ENCODE data around the gene BARX2. TPM values are rescaled to one million over a fixed set of nuclear protein-coding genes. Genes with fewer than 3 reads are reported as not detected.

Gene BARX2
- total RNA-seq, 4 donors from 2014 or later: not detected

- peaks cover 0 to 13% (median 0%) of the 10 kb centered on the region in 4 donors for H3K9me3 ChIP-seq
- DNase-seq (ENCODE audit: low spot score in 2 of 2): no peak
- TF ChIP-seq EP300 (IDR thresholded peaks at IDR 0.05) (no peak), CTCF (IDR thresholded peaks at IDR 0.05) (no peak), POLR2A (IDR thresholded peaks at IDR 0.05) (no peak)
- no peaks in the 10 kb centered on the region for H3K36me3 ChIP-seq
- 81 to 82% methylated on average over 7 of the region's 7 CpGs for WGBS, 2 donors
- no peak overlapping the region for H3K4me3 ChIP-seq
- H3K27ac ChIP-seq: no peak overlapping the region
- no peaks in the 10 kb centered on the region for H3K4me1 ChIP-seq
- H3K27me3 ChIP-seq: no peaks in the 10 kb centered on the region
Observed at GRCh38 chr11:129435499-129436245, 60.0 kb downstream of the BARX2 start.

DNA sequence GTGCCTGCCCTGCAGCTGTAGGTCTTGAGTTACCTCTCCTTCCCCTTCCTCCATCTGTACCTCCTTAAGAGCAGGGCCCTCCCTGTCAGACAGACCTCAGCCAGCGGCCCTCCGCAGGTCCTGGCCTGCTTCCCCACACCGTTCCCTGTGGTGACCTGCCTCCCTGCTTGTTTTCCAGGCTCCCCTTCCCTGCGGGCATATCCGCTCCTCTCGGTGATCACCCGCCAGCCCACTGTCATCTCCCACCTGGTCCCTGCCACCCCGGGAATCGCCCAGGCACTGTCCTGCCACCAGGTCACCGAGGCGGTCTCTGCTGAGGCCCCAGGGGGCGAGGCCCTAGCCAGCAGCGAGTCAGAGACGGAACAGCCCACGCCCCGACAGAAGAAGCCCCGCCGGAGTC lies 60.9 kb downstream of the BARX2 start:
- DNase-seq (ENCODE audit: low spot score in 2 of 2): no peak
- no peak overlapping the region for H3K4me3 ChIP-seq
- peaks cover 0 to 4% (median 0%) of the 10 kb centered on the region in 4 donors for H3K9me3 ChIP-seq
- no peaks in the 10 kb centered on the region for H3K36me3 ChIP-seq
- H3K27ac ChIP-seq: no peak overlapping the region
- TF ChIP-seq CTCF (IDR thresholded peaks at IDR 0.05): no peak
- no peak for TF ChIP-seq POLR2A (IDR thresholded peaks at IDR 0.05)
- TF ChIP-seq EP300 (IDR thresholded peaks at IDR 0.05): no peak
- 89 to 90% methylated on average over 18 of the region's 18 CpGs for WGBS, 2 donors
- H3K4me1 ChIP-seq: no peaks in the 10 kb centered on the region
- no peaks in the 10 kb centered on the region for H3K27me3 ChIP-seq

- TF ChIP-seq EP300 (IDR thresholded peaks at IDR 0.05) (no peak), POLR2A (IDR thresholded peaks at IDR 0.05) (no peak), CTCF (IDR thresholded peaks at IDR 0.05) (no peak)
- Histone ChIP-seq H3K36me3 (no peaks in the 10 kb centered on the region), H3K9me3 (no peaks in the 10 kb centered on the region), H3K4me3 (no peak overlapping the region), H3K4me1 (no peaks in the 10 kb centered on the region), H3K27me3 (no peaks in the 10 kb centered on the region), H3K27ac (no peak overlapping the region)
- no peak for DNase-seq (ENCODE audit: low spot score in 2 of 2)
- 43 to 57% methylated on average over 8 of the region's 8 CpGs for WGBS, 2 donors
Observed at GRCh38 chr11:129440028-129440713, 64.5 kb downstream of the BARX2 start.

DNA sequence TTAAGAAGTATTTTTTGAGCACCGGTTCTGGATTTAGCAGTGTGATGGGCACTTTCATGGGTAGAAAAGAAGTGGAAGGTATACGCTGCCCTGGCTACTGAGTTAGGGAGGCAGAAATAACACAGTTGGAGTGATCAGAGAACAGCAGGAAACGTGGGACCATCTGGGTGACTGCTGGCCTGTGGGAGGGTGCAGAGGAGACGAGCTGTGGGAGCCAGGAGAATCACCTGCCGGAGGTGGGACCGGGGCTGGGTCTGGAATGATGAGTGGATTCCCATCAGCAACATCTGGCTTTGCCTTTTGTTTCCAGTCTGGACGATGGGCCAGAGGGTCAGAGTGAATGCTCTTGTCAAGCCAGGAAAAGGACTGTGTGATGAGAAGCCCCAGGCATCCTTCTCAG lies 66.5 kb downstream of the BARX2 start:
- H3K4me1 ChIP-seq: no peaks in the 10 kb centered on the region
- DNase-seq (ENCODE audit: low spot score in 2 of 2): no peak
- no peak overlapping the region for H3K27ac ChIP-seq
- TF ChIP-seq EP300 (IDR thresholded peaks at IDR 0.05): no peak
- no peak for TF ChIP-seq CTCF (IDR thresholded peaks at IDR 0.05)
- TF ChIP-seq POLR2A (IDR thresholded peaks at IDR 0.05): no peak
- 77 to 81% methylated on average over 7 of the region's 7 CpGs for WGBS, 2 donors
- H3K9me3 ChIP-seq: no peaks in the 10 kb centered on the region
- no peaks in the 10 kb centered on the region for H3K27me3 ChIP-seq
- H3K4me3 ChIP-seq: no peak overlapping the region
- no peaks in the 10 kb centered on the region for H3K36me3 ChIP-seq

DNA sequence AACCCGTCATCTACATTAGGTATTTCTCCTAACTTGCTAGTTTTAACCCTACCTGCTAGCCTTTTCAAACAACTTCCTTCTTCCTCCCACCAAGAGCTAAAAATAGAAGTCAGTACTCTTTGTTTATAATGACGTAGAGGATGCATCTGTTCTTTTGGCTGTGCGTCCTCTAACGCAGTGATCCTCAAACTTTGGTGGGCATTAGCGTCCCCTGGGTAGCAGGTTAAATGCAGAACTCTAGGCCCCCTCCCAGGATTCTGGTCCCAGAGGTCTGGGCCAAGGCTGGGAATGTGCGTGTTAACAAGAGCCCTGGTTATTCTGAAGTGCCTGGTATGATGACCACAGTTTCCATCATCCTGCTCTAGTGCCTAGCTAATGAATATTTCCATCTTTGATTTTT lies 67.6 kb downstream of the BARX2 start:
- 65 to 69% methylated on average over 6 of the region's 6 CpGs for WGBS, 2 donors
- H3K9me3 ChIP-seq: peaks cover 0 to 2% (median 0%) of the 10 kb centered on the region in 4 donors
- no peaks in the 10 kb centered on the region for H3K36me3 ChIP-seq
- no peak for TF ChIP-seq POLR2A (IDR thresholded peaks at IDR 0.05)
- no peak for TF ChIP-seq CTCF (IDR thresholded peaks at IDR 0.05)
- TF ChIP-seq EP300 (IDR thresholded peaks at IDR 0.05): no peak
- H3K27ac ChIP-seq: no peak overlapping the region
- DNase-seq (ENCODE audit: low spot score in 2 of 2): no peak
- no peak overlapping the region for H3K4me3 ChIP-seq
- H3K27me3 ChIP-seq: no peaks in the 10 kb centered on the region
- H3K4me1 ChIP-seq: no peaks in the 10 kb centered on the region

Measured in tibial nerve (tissue), 4 donors.